ENCODE data around the gene TFF2.

Gene TFF2

GRCh38 chr21:42317826-42318746, 32.7 kb downstream of the TFF2 start:
- DNase-seq, result peak; percentile 18

GRCh38 chr21:42317341-42317741, 33.5 kb downstream of the TFF2 start:
- DNase-seq, result peak; percentile 3

GRCh38 chr21:42316891-42317290, 33.9 kb downstream of the TFF2 start:
- peak; percentile 14 for DNase-seq

DNA sequence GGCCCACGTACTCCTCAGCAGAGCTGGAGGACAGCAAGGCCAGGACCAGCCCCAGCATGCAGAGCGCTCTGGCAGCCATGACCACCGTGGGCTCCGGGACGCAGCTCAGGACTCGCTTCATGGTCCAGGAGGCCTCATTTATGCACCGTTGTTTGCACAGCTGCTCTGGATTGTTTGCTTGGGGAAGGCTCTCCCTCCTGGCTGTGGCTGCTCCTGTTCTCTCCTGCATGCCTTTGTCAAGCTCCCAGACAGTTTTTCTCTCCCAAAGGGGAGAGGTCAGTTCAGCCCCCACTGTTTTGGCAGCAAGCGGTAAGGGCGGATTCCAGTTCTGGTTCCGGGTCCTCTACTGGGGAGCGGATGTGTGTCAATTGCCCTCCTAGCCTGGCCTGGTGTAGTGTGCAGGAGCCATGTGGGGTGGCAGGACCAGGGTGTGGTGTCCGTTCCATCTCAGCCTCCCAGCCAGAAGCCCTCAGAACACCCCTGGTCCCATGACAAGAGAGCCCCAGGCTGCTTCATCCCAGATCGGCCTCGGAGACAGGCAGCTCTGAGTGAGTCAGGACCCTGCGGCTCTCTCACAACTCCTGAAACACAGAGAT, 35.4 kb downstream of the TFF2 start, which contains the start of gene TFF3:
Gene TFF3, minus strand, starts transcription at position 114 of the 596 bp plus-strand sequence. Its CDS starts 35 bp downstream, at position 79.
- peak; percentile 16 for DNase-seq

- DNase-seq, result peak; percentile 3
Measured at GRCh38 chr21:42314616-42315295, 36.0 kb downstream of the TFF2 start.

DNA sequence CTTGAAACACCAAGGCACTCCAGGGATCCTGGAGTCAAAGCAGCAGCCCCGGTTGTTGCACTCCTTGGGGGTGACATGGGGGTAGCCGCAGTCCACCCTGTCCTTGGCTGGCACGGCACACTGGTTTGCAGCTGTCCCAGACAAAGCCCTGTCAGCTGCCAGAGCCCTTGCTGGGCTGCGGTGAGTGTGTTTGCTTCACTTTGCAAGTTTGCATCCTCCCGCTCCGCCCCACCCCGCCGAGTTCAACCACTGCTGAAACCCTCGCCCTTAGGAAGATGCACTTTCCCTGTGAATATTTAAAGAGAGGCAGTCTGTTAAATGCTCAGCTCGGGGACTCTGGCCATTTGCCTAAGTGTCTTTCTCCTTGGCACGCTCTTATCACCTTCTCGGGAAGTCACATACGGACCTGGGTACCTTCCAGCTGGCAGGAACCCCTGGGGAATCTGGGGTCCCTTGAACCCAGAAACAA, 37.3 kb downstream of the TFF2 start:
- DNase-seq, result peak; percentile 15

- DNase-seq, result peak; percentile 13
Measured at GRCh38 chr21:42312626-42313104, 38.1 kb downstream of the TFF2 start.

DNA sequence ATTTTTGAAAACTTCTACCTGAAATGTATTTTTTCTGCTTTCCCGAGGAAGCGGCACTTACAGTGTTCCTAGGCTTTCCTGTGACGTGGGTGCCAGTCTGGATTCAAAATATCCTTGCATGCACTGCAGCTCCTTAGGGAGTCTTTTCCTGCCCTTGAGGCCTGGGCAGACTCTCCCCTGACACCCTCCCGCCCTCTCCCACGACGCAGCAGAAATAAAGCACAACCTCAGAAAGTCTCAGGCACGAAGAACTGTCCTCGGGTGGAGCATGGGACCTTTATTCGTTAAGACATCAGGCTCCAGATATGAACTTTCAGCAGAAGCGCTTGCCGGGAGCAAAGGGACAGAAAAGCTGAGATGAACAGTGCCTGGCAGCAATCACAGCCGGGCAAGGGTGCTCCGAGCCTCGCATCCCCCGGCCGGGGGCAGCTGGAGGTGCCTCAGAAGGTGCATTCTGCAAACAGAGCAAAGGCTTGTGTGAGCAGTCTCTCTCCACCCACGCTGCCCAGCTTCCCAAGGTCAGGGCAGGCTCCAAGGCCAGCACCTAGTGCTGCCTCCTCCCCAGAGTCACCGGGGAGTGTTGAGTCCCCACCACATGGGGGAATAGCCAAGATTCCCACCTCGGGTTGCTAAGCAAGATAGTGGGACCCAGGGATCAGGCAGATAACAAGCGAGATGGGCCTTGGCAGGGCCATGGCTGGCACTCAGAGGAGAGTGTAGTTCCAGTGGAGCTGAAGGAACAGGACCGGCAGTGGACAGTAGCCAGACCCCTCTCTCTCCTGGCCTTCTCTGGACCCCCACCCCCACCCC, 38.8 kb downstream of the TFF2 start:
- peak; percentile 14 for DNase-seq

DNA sequence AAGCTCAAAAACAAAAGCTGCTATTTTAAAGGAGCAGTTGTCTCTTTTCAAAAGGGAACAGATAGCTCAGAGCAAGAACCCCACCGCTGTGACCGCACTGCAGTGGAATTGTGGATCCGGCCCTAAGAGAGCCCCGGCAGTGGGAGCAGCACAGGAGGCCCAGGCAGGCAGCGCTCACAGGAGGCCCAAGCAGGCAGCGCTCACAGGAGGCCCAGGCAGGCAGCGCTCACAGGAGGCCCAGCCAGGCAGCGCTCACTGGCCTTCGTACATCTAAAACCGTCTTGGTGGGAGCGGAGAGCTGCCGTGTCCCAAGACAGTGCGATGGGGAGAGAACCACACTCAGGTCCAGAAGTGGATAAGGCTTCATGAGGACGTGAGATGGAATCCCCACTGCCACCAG, 39.6 kb downstream of the TFF2 start:
- DNase-seq, result no peak

GRCh38 chr21:42310411-42311001, 40.3 kb downstream of the TFF2 start:
- no peak for DNase-seq

DNA sequence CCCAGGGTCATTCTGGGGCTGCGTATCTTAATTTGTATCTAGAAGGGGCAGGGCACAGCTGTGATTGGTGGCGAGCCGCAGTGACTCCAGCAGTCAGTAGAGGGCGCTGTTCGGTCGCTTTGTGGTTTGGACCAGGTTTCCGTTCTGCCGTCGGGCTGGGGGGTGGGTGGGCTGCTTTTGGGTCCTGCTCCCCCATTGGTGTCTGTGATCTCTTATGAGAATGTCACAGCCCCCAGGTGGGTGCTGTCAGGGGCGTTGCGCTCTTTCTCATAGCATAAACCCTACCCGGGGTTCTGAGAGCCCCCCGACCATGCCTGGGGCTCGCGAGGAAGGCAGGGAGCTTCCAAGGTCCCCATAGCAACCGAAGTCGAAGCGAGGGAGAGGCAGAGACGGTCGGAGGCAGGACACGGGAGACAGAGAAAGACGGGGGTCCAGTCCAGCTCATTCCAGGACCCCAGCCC, 41.0 kb downstream of the TFF2 start:
- DNase-seq, result peak; percentile 86

GRCh38 chr21:42308914-42309752, 41.7 kb downstream of the TFF2 start:
- no peak for DNase-seq

DNA sequence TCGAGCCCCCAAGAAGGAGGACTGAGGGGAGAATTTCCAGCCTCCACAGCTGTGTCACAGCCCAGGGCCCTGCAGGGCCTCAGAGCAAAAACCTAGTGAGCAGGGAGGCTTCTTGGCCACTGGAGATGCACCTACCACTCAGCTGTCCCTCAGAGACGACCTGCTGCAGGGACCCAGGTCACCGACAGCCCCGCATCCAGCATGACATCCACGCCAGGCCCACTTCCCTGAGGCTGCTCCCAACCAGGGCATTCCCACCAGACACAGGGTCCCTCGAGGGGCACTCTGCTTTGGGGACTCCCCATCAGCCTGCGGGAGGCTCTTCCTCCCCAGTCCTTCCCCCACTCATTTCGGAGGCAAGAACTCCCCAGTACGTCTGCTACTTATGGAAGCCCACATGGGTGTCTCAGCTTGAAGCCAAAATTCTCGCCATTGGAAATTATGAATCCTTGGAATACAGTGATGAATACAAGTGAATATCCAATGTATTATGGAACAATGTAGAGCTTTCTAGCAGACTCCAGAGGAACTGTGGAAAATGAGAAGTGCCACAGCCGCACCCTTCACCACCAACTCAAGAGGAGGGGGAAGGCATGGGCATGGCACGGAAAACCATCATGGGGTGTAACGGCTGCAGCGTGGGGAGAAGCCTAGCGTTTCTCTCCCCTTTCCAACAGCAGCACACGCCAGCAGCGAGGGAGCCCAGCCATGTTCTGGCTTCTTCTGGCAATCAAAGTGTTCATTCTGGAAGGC, 42.5 kb downstream of the TFF2 start:
- no peak for DNase-seq

DNA sequence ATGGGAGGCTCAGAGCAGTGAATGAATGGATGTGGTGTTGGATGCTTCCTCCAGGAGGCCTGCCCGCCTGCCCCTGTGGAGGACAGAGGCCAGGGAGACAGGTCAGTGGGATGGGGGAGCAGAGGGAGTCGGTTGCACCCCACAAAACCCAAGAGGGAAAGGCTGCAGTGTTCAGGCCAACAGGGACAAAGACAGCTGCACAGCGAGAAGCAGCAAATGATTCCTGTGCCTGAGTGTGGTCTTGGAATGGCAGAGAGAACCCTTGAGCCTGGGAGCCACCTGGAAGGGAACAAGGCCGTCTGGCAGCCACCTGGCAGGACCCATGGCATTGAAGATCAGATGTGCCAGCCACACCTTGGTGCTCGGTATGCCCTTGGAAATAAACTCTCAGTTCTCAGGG, 43.7 kb downstream of the TFF2 start:
- no peak for DNase-seq

- no peak for DNase-seq
Measured at GRCh38 chr21:42306366-42307035, 44.3 kb downstream of the TFF2 start.

- DNase-seq, result no peak
Measured at GRCh38 chr21:42305707-42306147, 45.1 kb downstream of the TFF2 start.

DNA sequence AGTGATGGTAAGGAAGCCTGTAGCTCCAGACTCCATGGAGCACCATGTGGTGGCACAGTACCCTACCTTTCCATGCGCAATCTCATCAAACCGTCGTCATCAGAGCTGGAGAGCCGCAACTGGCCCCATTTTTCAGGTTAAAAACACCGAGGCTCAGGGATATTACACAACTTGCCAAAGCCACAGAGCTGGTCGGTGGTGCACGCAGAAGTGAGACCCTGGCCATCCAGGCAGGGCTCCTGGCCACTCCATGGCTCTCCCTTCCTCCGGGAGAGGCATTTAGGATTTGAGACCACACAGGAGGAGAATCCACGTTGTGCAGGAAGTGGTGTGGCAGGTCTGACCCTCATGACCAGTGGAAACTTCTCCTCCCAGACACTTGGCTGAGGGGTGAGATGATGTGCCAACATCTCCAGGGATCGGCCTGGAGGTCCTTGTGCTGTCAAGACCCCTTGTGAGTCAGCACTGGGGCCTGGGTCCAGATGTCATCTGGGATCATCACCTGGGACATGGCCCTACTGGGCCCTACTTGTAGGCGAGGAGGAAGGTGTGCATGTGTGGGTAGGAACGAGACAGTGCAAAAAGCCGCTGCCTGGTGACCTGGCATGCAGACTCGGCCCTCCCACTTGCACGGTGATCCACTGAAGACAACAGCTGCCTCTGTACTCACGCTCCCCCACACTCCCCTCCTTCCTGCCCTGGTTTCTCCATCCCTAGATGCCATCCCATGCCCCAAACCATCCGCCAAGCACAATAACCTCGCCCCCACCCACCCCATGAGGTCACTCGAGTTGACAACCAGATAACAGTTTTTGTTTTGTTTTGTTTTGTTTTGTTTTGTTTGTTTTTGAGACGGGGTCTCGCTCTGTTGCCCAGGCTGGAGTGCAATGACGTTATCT, 46.0 kb downstream of the TFF2 start:
- no peak for DNase-seq

DNA sequence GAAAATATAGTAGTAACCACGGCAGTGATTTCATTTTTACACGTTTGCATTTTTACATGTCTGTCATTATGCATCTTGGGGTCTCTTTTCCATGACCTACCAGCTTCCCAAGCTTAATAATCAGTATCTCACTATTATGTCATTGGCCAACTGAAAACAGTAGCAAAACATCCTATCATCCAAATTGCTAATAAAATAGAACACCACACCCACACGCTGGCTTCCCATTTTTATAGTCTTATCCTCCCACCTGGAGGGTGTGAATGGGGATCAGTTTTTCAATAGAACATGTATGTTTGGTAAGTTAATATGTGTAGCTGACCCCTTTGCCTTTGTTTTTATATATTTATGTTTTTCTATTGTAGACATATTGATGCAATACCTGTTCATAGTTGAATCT, 47.4 kb downstream of the TFF2 start:
- DNase-seq, result no peak
